Keratinocyte (primary cell): ENCODE results near the gene USP17L19. TPM values are rescaled to one million over a fixed set of nuclear protein-coding genes. Genes with fewer than 3 reads are reported as not detected.
"Not testable (repeated sequence)": the region's sequence is repeated elsewhere in the genome, so short reads cannot be mapped to it uniquely, and the experiment has no call there.

Source experiments
- DNase-seq: peaks from one replicate; pipeline ENCODE4 v3.0.0-alpha.2; 2011; ENCODE audit warnings: low read depth, missing footprints, low spot score
- FAIRE-seq: peaks from 2 replicates; lab custom pipeline; 2011; peaks lifted over from hg19 to GRCh38; lab: Jason Lieb, UNC
- H2AFZ ChIP-seq: 2 replicates; pipeline ENCODE4 v1.6.0; 2012; ENCODE audit warnings: low read length, control low read depth, inconsistent platforms; ENCODE audit not compliant: control insufficient read depth
- H3K27ac ChIP-seq: 2 replicates; pipeline ENCODE4 v1.5.1; 2011; ENCODE audit warnings: low read length; ENCODE audit not compliant: control insufficient read depth, insufficient read depth
- H3K27me3 ChIP-seq: 3 replicates; pipeline ENCODE4 v1.6.0; 2011; ENCODE audit warnings: low read length; ENCODE audit not compliant: control insufficient read depth, insufficient read depth; ENCODE audit errors: extremely low read depth
- H3K36me3 ChIP-seq, 2 experiments: 2 replicates in 1 of 2; 3 replicates in 1 of 2; pipeline ENCODE4 v1.5.1; 2011; ENCODE audit warnings: low read length in 2 of 2, mild to moderate bottlenecking in 1 of 2; ENCODE audit not compliant: control insufficient read depth in 2 of 2, insufficient read depth in 2 of 2; ENCODE audit errors: extremely low read depth in 1 of 2
- H3K4me1 ChIP-seq: 3 replicates; pipeline ENCODE4 v1.5.1; 2011; ENCODE audit warnings: low read length; ENCODE audit not compliant: control insufficient read depth, insufficient read depth; ENCODE audit errors: extremely low read depth
- H3K4me2 ChIP-seq: 3 replicates; pipeline ENCODE4 v1.6.0; 2011; ENCODE audit warnings: low read depth, low read length; ENCODE audit not compliant: control insufficient read depth, insufficient read depth; ENCODE audit errors: extremely low read depth
- H3K4me3 ChIP-seq, 3 experiments: fragments of 200-600 bp in 1 of 3; sonication (generic) in 1 of 3; 2 replicates in 2 of 3; 3 replicates in 1 of 3; pipeline ENCODE4 v1.5.1; 2011 to 2016; ENCODE audit warnings: low read length in 3 of 3, mild to moderate bottlenecking in 3 of 3, control low read depth in 2 of 3, inconsistent platforms in 1 of 3, low read depth in 1 of 3, mixed read lengths in 1 of 3, mixed run types in 1 of 3, moderate library complexity in 1 of 3; ENCODE audit not compliant: control insufficient read depth in 2 of 3, insufficient read depth in 2 of 3; ENCODE audit errors: extremely low read depth in 1 of 3
- H3K79me2 ChIP-seq: 2 replicates; pipeline ENCODE4 v1.6.0; 2012; ENCODE audit warnings: low read length; ENCODE audit not compliant: control insufficient read depth, insufficient read depth
- H3K9ac ChIP-seq: 3 replicates; pipeline ENCODE4 v1.6.0; 2011; ENCODE audit warnings: low read length; ENCODE audit not compliant: control insufficient read depth, insufficient read depth; ENCODE audit errors: extremely low read depth
- H3K9me1 ChIP-seq: 3 replicates; pipeline ENCODE4 v1.6.0; 2011; ENCODE audit warnings: low read length; ENCODE audit not compliant: control insufficient read depth, insufficient read depth; ENCODE audit errors: extremely low read depth
- H3K9me3 ChIP-seq: 2 replicates; pipeline ENCODE4 v1.5.1; 2012; ENCODE audit warnings: low read depth, low read length; ENCODE audit not compliant: control insufficient read depth
- H4K20me1 ChIP-seq: 3 replicates; pipeline ENCODE4 v1.6.0; 2011; ENCODE audit warnings: low read length; ENCODE audit not compliant: control insufficient read depth, insufficient read depth; ENCODE audit errors: extremely low read depth
- dilution Hi-C: fragments of 300-500 bp; cut with MboI; formaldehyde crosslinking; loops from one replicate; pipeline ENCODE4 v1.7.0; 2020; ENCODE audit warnings: low sequenced_read_pairs; ENCODE audit not compliant: extremely low pct_ligation_motif_present
- polyA plus RNA-seq, 5 experiments: library from polyadenylated mRNA; depleted of rRNA in 3 of 5; stranded (reverse) in 3 of 5; stranded (forward) in 1 of 5; unstranded in 1 of 5; fragments of >200 nt; gene quantifications; 1 replicate in 1 of 5; 2 replicates in 3 of 5; 3 replicates in 1 of 5; pipeline versions ENCODE4 v1.2.1 to v1.2.3, GENCODE V29; 2011 to 2012; ENCODE audit warnings: missing spikeins in 2 of 5, low read depth in 1 of 5, low replicate concordance in 1 of 5

Gene USP17L19
- polyA plus RNA-seq, 1 donor (not counting 4 experiments of a cell fraction or from before 2014, with no cell fraction given): not detected

DNA sequence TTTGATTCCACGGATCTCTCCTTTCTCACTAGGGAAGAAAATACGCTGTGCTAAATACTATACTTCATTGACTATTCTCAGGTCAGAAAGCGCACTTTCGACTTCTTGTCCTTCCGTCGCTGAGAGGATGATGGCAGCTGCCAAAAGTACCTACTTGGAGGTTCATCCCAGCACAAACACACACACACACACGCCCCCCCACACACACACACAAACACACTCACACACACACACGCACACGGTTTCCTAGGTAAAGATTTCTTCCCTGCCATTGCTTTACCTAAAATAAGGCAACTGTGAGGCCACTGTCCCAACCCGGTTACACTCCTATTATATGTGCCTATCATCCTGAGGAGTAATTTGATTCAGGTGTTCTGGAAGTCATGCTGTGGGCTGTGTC lies 18.5 kb downstream of the USP17L19 start:
- H3K4me3 ChIP-seq, H3K4me1 ChIP-seq, H3K9me1 ChIP-seq, H3K36me3 ChIP-seq, H4K20me1 ChIP-seq, FAIRE-seq, H3K27ac ChIP-seq, H2AFZ ChIP-seq, H3K9me3 ChIP-seq, H3K79me2 ChIP-seq, dilution Hi-C loops, H3K27me3 ChIP-seq, DNase-seq, H3K4me2 ChIP-seq, H3K9ac ChIP-seq: not testable (repeated sequence)

Other genes starting within 250 kb of the USP17L19 start
- gene FAM90A26, start 83.0 kb upstream of the USP17L19 start, polyA plus RNA-seq: not detected in 3 replicates
- not detected in 3 replicates for gene USP17L10, start 42.7 kb upstream of the USP17L19 start, polyA plus RNA-seq
- gene USP17L11, start 38.0 kb upstream of the USP17L19 start, polyA plus RNA-seq: not detected in 3 replicates
- not detected in 3 replicates for gene USP17L12, start 33.2 kb upstream of the USP17L19 start, polyA plus RNA-seq
- gene USP17L13, start 28.5 kb upstream of the USP17L19 start, polyA plus RNA-seq: not detected in 3 replicates
- gene USP17L15, start 19.0 kb upstream of the USP17L19 start, polyA plus RNA-seq: not detected in 3 replicates
- gene USP17L17, start 9.5 kb upstream of the USP17L19 start, polyA plus RNA-seq: not detected in 3 replicates
- not detected in 3 replicates for gene USP17L18, start 4.7 kb upstream of the USP17L19 start, polyA plus RNA-seq
- gene USP17L20, start 4.7 kb downstream of the USP17L19 start, polyA plus RNA-seq: not detected in 3 replicates
- gene USP17L21, start 9.5 kb downstream of the USP17L19 start, polyA plus RNA-seq: not detected in 3 replicates
- not detected in 3 replicates for gene USP17L22, start 14.2 kb downstream of the USP17L19 start, polyA plus RNA-seq
- gene USP17L24, start 71.8 kb downstream of the USP17L19 start, polyA plus RNA-seq: not detected in 3 replicates
- not detected in 3 replicates for gene USP17L25, start 76.5 kb downstream of the USP17L19 start, polyA plus RNA-seq
- not detected in 3 replicates for gene USP17L26, start 81.3 kb downstream of the USP17L19 start, polyA plus RNA-seq
- not detected in 3 replicates for gene USP17L5, start 86.0 kb downstream of the USP17L19 start, polyA plus RNA-seq
- gene USP17L27, start 90.8 kb downstream of the USP17L19 start, polyA plus RNA-seq: not detected in 3 replicates
- gene USP17L28, start 95.5 kb downstream of the USP17L19 start, polyA plus RNA-seq: not detected in 3 replicates
- gene USP17L29, start 100.3 kb downstream of the USP17L19 start, polyA plus RNA-seq: not detected in 3 replicates
- gene USP17L30, start 109.8 kb downstream of the USP17L19 start, polyA plus RNA-seq: not detected in 3 replicates
- not detected in 3 replicates for gene DEFB131A, start 191.0 kb downstream of the USP17L19 start, polyA plus RNA-seq